ENCODE measurements around the gene IFT122.
"Not testable (repeated sequence)": the region's sequence is repeated elsewhere in the genome, so short reads cannot be mapped to it uniquely, and the experiment has no call there.

IFT122 gene

GRCh38 chr3:129409541-129409940 is 30.5 kb upstream of the IFT122 start:
- Mint-ChIP-seq H3K27me3 (peaks cover 24% of the 10 kb centered on the region), H3K27ac (no peak overlapping the region), H3K4me3 (no peak overlapping the region), H3K4me1 (no peaks in the 10 kb centered on the region), H3K9me3 (no peaks in the 10 kb centered on the region), H3K36me3 (no peaks in the 10 kb centered on the region)
- no peak for DNase-seq
- CTCF ChIA-PET, result interaction anchor here (0.6 to 1.3 kb wide), 2 partner anchors 10 to 30 kb away, joined by 3 to 5 read pairs; no protein-coding TSS in a partner anchor

DNA sequence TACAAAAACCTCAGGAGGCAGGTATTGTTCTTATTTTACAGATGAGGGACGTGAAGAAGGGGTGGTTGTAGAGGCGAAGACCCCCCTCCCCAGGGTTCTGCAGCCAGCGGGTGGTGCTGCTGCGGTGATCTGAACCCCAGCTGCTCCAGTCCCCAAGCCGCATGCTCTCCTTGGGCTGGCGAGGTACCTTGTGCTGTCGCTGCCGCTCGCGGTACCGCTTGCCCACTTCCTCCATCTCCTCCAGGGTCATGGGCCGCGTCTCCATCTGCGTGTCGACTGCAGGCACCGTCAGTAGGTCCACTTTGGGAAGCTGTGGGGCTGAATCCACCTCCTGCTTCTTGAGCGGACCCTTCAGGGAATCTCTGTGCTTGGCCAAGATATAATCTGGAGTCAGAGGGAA is 29.1 kb upstream of the IFT122 start:
- CTCF ChIA-PET, result no interaction called here
- no peaks in the 10 kb centered on the region for H3K36me3 Mint-ChIP-seq
- no peak for DNase-seq
- peaks cover 30% of the 10 kb centered on the region for H3K27me3 Mint-ChIP-seq
- H3K27ac Mint-ChIP-seq, result no peak overlapping the region
- no peaks in the 10 kb centered on the region for H3K9me3 Mint-ChIP-seq
- no peaks in the 10 kb centered on the region for H3K4me1 Mint-ChIP-seq
- no peak overlapping the region for H3K4me3 Mint-ChIP-seq

DNA sequence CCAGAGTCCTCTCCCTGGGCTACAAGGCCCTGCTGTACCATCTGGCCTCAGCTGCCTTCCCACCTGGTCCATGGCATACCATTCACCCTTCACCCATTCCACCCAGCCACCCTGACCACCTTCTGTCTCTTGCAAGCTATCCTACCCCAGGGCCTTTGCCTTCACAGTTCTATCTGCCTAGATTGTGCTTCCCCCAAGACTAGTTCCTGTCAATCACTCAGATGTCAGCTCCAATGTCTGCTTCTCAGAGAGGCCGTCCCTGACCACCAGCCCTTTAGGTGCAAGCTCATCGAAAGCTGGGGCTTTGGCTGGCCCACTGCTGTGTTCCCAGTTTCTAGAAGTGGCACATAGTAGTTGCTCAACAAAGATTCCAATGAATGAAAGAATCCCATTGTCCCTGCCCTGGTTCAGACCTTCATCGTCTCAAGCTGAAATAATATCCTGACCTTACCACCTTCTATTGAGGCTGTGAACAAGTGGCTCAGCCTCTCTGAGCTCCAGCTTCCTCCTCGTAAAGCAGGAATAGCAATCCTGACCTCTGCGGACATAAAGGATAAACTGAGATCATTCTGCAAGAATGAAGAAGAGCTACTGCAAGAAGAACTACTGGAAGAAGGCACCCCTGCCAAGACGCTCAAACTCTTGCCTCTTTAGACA is 27.4 kb upstream of the IFT122 start:
- no peaks in the 10 kb centered on the region for H3K36me3 Mint-ChIP-seq
- H3K4me1 Mint-ChIP-seq, result no peaks in the 10 kb centered on the region
- DNase-seq, result no peak
- H3K27me3 Mint-ChIP-seq, result peaks cover 32% of the 10 kb centered on the region
- no peak overlapping the region for H3K27ac Mint-ChIP-seq
- CTCF ChIA-PET, result interaction anchor here (1.1 kb wide), 1 partner anchor 13 kb away, joined by 5 read pairs; no protein-coding TSS in a partner anchor
- H3K4me3 Mint-ChIP-seq, result no peak overlapping the region
- no peaks in the 10 kb centered on the region for H3K9me3 Mint-ChIP-seq

GRCh38 chr3:129413238-129413637 is 26.8 kb upstream of the IFT122 start:
- peaks cover 30% of the 10 kb centered on the region for H3K27me3 Mint-ChIP-seq
- H3K9me3 Mint-ChIP-seq, H3K4me1 Mint-ChIP-seq, H3K4me3 Mint-ChIP-seq, H3K36me3 Mint-ChIP-seq, H3K27ac Mint-ChIP-seq, DNase-seq: not testable (repeated sequence)
- CTCF ChIA-PET, result interaction anchor here (1.1 kb wide), 1 partner anchor 14 kb away, joined by 5 read pairs; no protein-coding TSS in a partner anchor

DNA sequence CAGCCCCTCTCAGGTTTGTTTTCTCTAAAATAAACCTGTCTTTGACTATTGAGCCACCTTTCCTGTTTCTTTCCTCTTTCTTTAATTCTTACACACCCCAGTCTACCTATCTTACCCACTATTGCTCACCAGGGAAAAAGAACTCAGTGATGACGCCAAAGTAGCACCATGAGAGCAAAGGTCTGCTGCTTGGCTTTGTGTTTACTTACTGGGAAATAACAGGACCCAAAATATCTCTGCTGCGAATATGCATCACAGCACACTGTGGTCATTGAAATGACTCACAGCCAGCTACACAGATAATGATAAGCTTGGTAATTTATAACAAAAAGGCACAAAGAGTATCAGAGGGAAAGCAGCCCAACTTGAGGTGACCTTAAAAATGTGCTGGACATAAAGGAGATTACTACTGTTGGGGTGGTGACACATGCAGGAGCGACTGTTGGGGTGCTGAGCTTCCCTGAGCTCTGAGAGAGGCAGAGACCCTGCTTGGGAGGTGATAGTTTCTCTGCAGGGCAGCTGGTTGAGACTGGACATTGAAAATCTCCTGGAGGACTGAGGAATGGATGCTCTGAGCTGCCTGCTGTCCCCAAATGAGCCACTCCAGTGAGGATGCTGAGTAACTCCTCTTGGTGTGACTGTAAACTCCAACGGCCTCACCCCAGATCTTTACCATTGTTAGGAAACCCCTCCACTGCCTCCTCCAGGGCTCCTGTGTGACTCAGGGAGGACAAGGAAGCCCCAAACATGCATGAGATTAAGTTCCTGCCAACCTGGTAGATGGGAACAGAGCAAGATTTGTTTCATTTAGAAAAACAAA is 26.1 kb upstream of the IFT122 start:
- Mint-ChIP-seq H3K4me1 (no peaks in the 10 kb centered on the region), H3K36me3 (no peaks in the 10 kb centered on the region), H3K27ac (no peak overlapping the region), H3K9me3 (no peaks in the 10 kb centered on the region), H3K27me3 (peaks cover 25% of the 10 kb centered on the region), H3K4me3 (no peak overlapping the region)
- CTCF ChIA-PET, result interaction anchor here (0.9 to 1.8 kb wide), 2 partner anchors 9 to 14 kb away, joined by 3 to 7 read pairs; no protein-coding TSS in a partner anchor
- no peak for DNase-seq

DNA sequence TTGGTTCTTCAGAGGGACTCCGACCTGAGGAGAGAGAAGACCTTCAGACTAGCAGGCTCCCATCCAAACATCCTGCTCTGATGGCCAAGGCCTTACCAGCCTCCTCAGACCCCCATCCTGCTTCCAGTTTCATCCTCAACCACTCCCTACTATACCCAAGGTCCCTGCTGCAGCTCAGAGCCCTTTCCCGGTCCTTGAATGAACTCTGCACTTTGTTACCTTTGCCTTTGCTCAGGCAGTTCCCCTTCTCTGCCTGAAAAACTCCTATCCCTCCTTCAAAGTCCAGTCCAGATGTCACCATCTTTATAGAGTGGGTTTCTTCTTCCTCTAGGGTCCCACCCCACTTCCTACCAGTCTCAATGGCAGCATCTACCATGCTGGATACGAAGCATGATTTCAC is 24.6 kb upstream of the IFT122 start:
- no peaks in the 10 kb centered on the region for H3K36me3 Mint-ChIP-seq
- no peaks in the 10 kb centered on the region for H3K9me3 Mint-ChIP-seq
- H3K4me3 Mint-ChIP-seq, result no peak overlapping the region
- no peak overlapping the region for H3K27ac Mint-ChIP-seq
- no peaks in the 10 kb centered on the region for H3K4me1 Mint-ChIP-seq
- CTCF ChIA-PET, result interaction anchor here (1.8 kb wide), 1 partner anchor 10 kb away, joined by 7 read pairs; no protein-coding TSS in a partner anchor
- peaks cover 25% of the 10 kb centered on the region for H3K27me3 Mint-ChIP-seq
- no peak for DNase-seq

DNA sequence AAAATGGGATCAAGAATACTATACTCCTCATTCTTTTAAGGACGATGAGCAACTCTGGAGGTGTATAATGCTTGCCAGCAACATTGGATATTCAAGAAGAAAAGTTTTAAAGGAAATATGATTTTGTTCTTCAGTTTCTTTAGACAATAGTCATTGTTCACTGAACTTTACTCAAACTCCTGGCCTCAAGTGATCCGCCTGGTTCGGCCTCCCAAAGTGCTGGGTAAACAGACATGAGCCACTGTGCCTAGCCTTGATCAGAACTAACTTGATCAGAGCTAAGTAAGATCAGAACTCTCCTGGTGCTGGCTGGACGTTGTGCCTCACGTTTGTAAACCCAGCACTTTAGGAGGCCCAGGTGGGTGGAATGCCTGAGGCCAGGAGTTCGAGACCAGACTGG is 24.2 kb upstream of the IFT122 start:
- CTCF ChIA-PET, result interaction anchor here (0.6 kb wide), 1 partner anchor 17 kb away, joined by 3 read pairs; no protein-coding TSS in a partner anchor
- H3K27ac Mint-ChIP-seq, result no peak overlapping the region
- no peak for DNase-seq
- H3K27me3 Mint-ChIP-seq, result peaks cover 25% of the 10 kb centered on the region
- H3K4me3 Mint-ChIP-seq, result no peak overlapping the region
- no peaks in the 10 kb centered on the region for H3K36me3 Mint-ChIP-seq
- no peaks in the 10 kb centered on the region for H3K9me3 Mint-ChIP-seq
- H3K4me1 Mint-ChIP-seq, result no peaks in the 10 kb centered on the region

DNA sequence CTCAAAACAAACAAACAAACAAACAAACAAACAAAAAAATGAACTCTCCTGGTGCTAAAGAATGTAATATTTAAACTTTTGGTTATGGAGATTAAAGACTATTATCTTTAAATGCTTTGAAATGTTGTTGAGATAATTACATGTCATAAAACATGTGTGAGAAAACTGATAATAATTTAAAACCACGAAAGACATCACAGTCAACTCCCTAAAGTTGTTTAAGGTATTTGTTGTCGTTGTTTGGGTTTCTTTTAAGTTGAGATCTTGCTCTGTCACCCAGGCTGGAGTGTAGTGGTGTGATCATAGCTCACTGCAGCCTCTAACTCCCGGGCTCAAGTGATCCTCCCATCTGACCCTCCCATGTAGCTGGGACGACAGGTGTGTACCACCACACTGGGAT is 23.6 kb upstream of the IFT122 start:
- Mint-ChIP-seq H3K27me3 (peaks cover 25% of the 10 kb centered on the region), H3K4me1 (no peaks in the 10 kb centered on the region), H3K27ac (no peak overlapping the region), H3K36me3 (no peaks in the 10 kb centered on the region), H3K9me3 (no peaks in the 10 kb centered on the region), H3K4me3 (no peak overlapping the region)
- CTCF ChIA-PET, result interaction anchor here (0.6 kb wide), 1 partner anchor 17 kb away, joined by 3 read pairs; no protein-coding TSS in a partner anchor
- no peak for DNase-seq

DNA sequence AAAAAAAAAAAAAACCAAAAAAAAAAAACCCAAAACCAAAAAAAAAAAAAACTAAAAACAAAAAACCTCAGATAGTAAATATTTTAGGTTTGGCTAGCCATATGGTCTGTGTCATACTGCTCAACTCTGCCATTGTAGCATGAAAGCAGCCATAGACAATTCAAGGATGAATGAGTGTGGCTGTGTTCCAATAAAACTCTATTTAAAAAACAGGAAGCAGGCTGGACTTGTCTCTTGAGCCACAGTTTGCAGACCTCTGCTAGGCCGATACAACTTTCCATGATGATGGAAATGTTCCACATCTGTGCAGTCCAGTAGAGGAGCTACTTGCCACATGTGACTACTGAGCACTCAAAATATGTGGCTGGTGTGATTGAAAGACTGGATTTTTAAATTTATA is 22.7 kb upstream of the IFT122 start:
- DNase-seq, result no peak
- Mint-ChIP-seq H3K36me3 (no peaks in the 10 kb centered on the region), H3K27me3 (peaks cover 25% of the 10 kb centered on the region), H3K9me3 (no peaks in the 10 kb centered on the region), H3K4me1 (no peaks in the 10 kb centered on the region), H3K27ac (no peak overlapping the region), H3K4me3 (no peak overlapping the region)
- CTCF ChIA-PET, result no interaction called here

DNA sequence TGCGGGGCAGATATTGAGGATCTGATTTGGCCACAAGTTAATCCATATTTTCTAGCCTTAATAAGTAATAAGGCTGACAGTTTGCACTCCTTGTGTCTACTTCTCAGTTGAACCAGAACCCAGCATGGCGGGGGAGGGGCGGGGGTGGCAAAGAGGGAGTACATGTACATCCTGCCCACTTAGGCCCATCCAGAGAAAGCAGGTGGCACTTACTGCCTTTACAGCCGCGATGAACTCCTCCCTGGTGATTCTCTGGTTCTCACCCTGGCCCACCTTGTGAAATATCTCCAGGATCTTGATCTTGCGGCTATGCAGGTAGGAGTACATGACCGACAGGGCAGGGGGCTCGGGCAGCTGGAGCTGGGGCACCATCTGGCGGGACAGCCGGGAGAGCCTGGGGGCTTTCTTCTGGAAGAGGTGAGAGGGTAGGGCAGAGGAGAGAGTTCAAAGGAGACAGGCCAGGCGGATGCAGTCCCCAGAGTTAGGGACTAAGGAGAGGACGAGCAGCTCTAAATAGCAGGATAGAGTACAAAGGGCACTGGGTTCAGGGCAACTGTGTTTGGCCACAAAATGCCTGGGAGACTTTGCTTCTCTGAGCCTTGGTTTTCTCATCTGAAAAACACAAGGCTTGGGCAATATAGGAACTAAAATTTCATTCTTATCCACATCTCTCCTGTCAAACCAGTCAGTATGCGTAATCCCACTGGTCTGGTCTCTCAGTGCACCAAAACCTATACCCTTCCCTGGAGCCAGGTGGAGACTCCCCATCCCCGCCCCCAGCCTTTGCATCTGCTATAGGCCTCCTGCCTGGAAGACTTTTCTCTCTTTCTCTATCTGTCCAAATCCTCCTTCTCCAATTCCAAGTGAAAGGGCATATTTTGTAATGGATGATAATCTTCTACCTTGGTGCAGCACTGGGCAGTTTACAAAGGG is 21.7 kb upstream of the IFT122 start:
- CTCF ChIA-PET, result no interaction called here
- H3K36me3 Mint-ChIP-seq, result no peaks in the 10 kb centered on the region
- H3K27ac Mint-ChIP-seq, result no peak overlapping the region
- DNase-seq, result no peak
- H3K4me3 Mint-ChIP-seq, result no peak overlapping the region
- H3K9me3 Mint-ChIP-seq, result no peaks in the 10 kb centered on the region
- no peaks in the 10 kb centered on the region for H3K4me1 Mint-ChIP-seq
- peaks cover 18% of the 10 kb centered on the region for H3K27me3 Mint-ChIP-seq

DNA sequence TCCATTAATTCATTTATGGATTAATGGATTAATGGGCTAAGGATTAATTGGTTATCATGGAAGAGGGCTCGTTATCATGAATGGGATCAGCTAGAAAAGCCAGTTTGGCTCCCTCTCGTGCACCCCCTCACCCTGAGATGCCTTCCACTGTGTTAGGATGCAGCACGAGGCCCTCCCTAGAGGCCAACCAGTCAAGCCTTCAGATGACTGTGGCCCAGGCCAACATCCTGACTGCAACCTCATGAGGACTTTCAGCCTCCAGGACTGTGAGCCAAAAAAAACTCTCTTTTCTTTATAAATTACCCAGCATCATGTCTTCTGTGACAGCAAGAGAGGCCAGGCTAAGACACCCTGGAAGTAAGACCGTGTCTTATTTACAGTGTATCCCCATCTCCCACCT is 20.5 kb upstream of the IFT122 start:
- peaks cover 12% of the 10 kb centered on the region for H3K27me3 Mint-ChIP-seq
- H3K36me3 Mint-ChIP-seq, result no peaks in the 10 kb centered on the region
- DNase-seq, result no peak
- CTCF ChIA-PET, result no interaction called here
- H3K27ac Mint-ChIP-seq, result no peak overlapping the region
- peaks cover 4% of the 10 kb centered on the region for H3K4me1 Mint-ChIP-seq
- H3K4me3 Mint-ChIP-seq, result no peak overlapping the region
- no peaks in the 10 kb centered on the region for H3K9me3 Mint-ChIP-seq

DNA sequence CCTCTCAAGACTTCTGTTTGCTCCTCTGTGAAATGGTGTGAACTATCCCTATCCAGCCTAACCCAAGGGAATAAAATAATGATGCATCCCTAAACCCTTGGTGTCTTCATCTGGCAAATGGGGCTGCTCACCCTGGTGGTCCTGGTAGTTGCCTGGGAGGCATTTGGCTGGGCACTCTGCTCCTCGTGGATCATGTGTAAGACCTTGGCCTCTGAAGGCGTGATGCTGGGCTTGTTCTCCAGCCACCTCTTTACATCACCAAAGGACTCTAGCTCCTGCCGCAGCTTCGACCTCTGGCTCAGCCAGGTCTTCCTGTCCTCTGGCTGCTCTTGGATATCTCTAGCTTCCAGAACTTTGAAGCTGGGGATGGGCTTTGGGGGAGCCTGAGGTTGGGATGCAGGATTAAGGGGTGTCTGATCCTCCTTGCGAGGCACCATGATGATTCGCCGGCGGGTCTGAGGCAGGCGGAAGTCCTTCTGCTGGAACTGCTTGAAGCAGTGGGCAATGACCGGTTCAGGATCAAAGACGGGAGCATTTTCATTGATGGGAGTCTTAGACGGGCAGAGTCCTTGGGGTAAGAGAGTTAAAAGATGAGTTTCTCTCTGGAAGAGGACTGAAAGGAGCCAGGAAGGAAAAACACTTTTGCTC is 18.7 kb upstream of the IFT122 start:
- DNase-seq, result no peak
- Mint-ChIP-seq H3K4me3 (no peak overlapping the region), H3K36me3 (no peaks in the 10 kb centered on the region), H3K27ac (no peak overlapping the region), H3K4me1 (peaks cover 6% of the 10 kb centered on the region), H3K27me3 (peaks cover 4% of the 10 kb centered on the region), H3K9me3 (no peaks in the 10 kb centered on the region)
- CTCF ChIA-PET, result interaction anchor here (2.3 kb wide), 1 partner anchor 21 kb away, joined by 5 read pairs; no protein-coding TSS in a partner anchor

- Mint-ChIP-seq H3K27me3 (peaks cover 5% of the 10 kb centered on the region), H3K27ac (no peak overlapping the region), H3K4me1 (peaks cover 6% of the 10 kb centered on the region), H3K4me3 (no peak overlapping the region), H3K36me3 (no peaks in the 10 kb centered on the region), H3K9me3 (no peaks in the 10 kb centered on the region)
- CTCF ChIA-PET, result interaction anchor here (0.9 to 2.3 kb wide), 4 partner anchors 22 to 35 kb away, joined by 3 to 5 read pairs (median 3); no protein-coding TSS in a partner anchor
- DNase-seq, result no peak
Measured at GRCh38 chr3:129421988-129422745, 17.9 kb upstream of the IFT122 start.

Data from activated naive CD4-positive, alpha-beta T cell treated with anti-CD3 and anti-CD28 coated beads, Interleukin-2, amount 10 ng/mL, durations not matched to agents 7 days and 5 days (primary cell).